Endothelial cell (in vitro differentiated cells): Measurements from ENCODE around the gene CLCF1. TPM values are rescaled to one million over a fixed set of nuclear protein-coding genes. Genes with fewer than 3 reads are reported as not detected.

ENCODE experiments used
- DNase-seq: peaks from one replicate; pipeline ENCODE4 v3.0.0; 2021; ENCODE audit warnings: low spot score
- H3K27ac Mint-ChIP-seq: one replicate; pipeline ENCODE4 v1.8.0; 2021; ENCODE audit warnings: mixed read lengths, inconsistent platforms; ENCODE audit not compliant: unreplicated experiment
- H3K27me3 Mint-ChIP-seq: one replicate; pipeline ENCODE4 v1.8.0; 2021; ENCODE audit warnings: mild to moderate bottlenecking, moderate library complexity, mixed read lengths, inconsistent platforms; ENCODE audit not compliant: unreplicated experiment
- H3K36me3 Mint-ChIP-seq: one replicate; pipeline ENCODE4 v1.8.0; 2021; ENCODE audit warnings: mild to moderate bottlenecking, low read depth, mixed read lengths, inconsistent platforms; ENCODE audit not compliant: unreplicated experiment
- H3K4me1 Mint-ChIP-seq: one replicate; pipeline ENCODE4 v1.8.0; 2021; ENCODE audit warnings: mild to moderate bottlenecking, mixed read lengths, inconsistent platforms; ENCODE audit not compliant: unreplicated experiment
- H3K4me3 Mint-ChIP-seq: one replicate; pipeline ENCODE4 v1.8.0; 2021; ENCODE audit warnings: mild to moderate bottlenecking, mixed read lengths, inconsistent platforms; ENCODE audit not compliant: unreplicated experiment
- H3K9me3 Mint-ChIP-seq: one replicate; pipeline ENCODE4 v1.8.0; 2021; ENCODE audit warnings: mixed read lengths, inconsistent platforms; ENCODE audit not compliant: unreplicated experiment
- CTCF ChIP-seq: fragments of 200-600 bp; sonication (generic); IDR thresholded peaks from one replicate; pipeline ENCODE4 v1.5.0; 2021; ENCODE audit warnings: antibody characterized with exemption; ENCODE audit not compliant: unreplicated experiment
- total RNA-seq: library from RNA; stranded (reverse); fragmentation: NEBNext Ultra II Directional; extraction: Animal tissue kit (Norgen Biotek cat#: 25700); gene quantifications from one replicate; pipeline ENCODE4 v1.2.1, GENCODE V29; 2021; ENCODE audit not compliant: unreplicated experiment

The CLCF1 gene
- total RNA-seq, 1 donor from 2014 or later: 12.6 TPM

- H3K27ac Mint-ChIP-seq: no peak overlapping the region
- no peak overlapping the region for H3K4me3 Mint-ChIP-seq
- TF ChIP-seq CTCF: no peak
- no peaks in the 10 kb centered on the region for H3K36me3 Mint-ChIP-seq
- H3K9me3 Mint-ChIP-seq: no peaks in the 10 kb centered on the region
- peaks cover 18% of the 10 kb centered on the region for H3K27me3 Mint-ChIP-seq
- H3K4me1 Mint-ChIP-seq: peaks cover 3% of the 10 kb centered on the region
- DNase-seq: no peak
Measured at GRCh38 chr11:67420147-67420645, 46.8 kb upstream of the CLCF1 start.

GRCh38 chr11:67419325-67420049 is 46.1 kb upstream of the CLCF1 start:
- Mint-ChIP-seq H3K9me3 (no peaks in the 10 kb centered on the region), H3K27ac (no peak overlapping the region), H3K36me3 (no peaks in the 10 kb centered on the region), H3K4me3 (no peak overlapping the region), H3K4me1 (peaks cover 3% of the 10 kb centered on the region), H3K27me3 (peaks cover 17% of the 10 kb centered on the region)
- no peak for DNase-seq
- TF ChIP-seq CTCF: no peak

- Mint-ChIP-seq H3K4me3 (no peak overlapping the region), H3K36me3 (no peaks in the 10 kb centered on the region), H3K27me3 (peaks cover 17% of the 10 kb centered on the region), H3K9me3 (no peaks in the 10 kb centered on the region), H3K27ac (no peak overlapping the region), H3K4me1 (peaks cover 3% of the 10 kb centered on the region)
- no peak for DNase-seq
- no peak for TF ChIP-seq CTCF
Measured at GRCh38 chr11:67418476-67419281, 45.3 kb upstream of the CLCF1 start.

GRCh38 chr11:67417425-67417824 is 44.0 kb upstream of the CLCF1 start:
- TF ChIP-seq CTCF: no peak
- DNase-seq: no peak
- Mint-ChIP-seq H3K4me1 (peaks cover 3% of the 10 kb centered on the region), H3K36me3 (no peaks in the 10 kb centered on the region), H3K4me3 (no peak overlapping the region), H3K27me3 (peaks cover 14% of the 10 kb centered on the region), H3K9me3 (no peaks in the 10 kb centered on the region), H3K27ac (no peak overlapping the region)
